Measurements from ENCODE around the gene PKD1.
"Not testable (repeated sequence)": the region's sequence is repeated elsewhere in the genome, so short reads cannot be mapped to it uniquely, and the experiment has no call there.

DNA sequence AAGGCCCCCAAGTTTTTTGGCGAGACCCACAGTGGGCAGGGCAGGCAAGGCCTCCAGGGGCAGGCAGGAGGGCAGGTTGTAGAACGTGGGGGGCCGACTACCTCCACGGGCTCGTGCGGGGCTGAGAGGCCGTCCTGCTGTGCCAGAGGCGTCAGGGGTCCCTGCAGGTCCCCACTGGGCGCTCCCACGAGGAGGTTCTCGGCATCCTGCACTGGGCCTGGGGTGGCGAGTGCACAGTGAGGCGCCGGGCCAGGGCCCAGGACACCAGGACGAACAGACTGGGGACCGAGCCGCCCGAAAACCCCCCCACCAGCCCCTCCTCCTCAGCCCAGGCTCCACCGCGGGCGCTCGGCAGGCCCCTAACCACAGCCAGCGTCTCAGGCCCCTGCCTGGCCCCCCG, 19.3 kb downstream of the PKD1 start:
- not testable (repeated sequence) for TF ChIP-seq EZH2 (IDR thresholded peaks at IDR 0.05; ENCODE audit: low read length, unreplicated experiment); EZH2phosphoT487 (IDR thresholded peaks at IDR 0.05; ENCODE audit: borderline replicate concordance, low read length)
- TF ChIP-seq, protein P1, sequence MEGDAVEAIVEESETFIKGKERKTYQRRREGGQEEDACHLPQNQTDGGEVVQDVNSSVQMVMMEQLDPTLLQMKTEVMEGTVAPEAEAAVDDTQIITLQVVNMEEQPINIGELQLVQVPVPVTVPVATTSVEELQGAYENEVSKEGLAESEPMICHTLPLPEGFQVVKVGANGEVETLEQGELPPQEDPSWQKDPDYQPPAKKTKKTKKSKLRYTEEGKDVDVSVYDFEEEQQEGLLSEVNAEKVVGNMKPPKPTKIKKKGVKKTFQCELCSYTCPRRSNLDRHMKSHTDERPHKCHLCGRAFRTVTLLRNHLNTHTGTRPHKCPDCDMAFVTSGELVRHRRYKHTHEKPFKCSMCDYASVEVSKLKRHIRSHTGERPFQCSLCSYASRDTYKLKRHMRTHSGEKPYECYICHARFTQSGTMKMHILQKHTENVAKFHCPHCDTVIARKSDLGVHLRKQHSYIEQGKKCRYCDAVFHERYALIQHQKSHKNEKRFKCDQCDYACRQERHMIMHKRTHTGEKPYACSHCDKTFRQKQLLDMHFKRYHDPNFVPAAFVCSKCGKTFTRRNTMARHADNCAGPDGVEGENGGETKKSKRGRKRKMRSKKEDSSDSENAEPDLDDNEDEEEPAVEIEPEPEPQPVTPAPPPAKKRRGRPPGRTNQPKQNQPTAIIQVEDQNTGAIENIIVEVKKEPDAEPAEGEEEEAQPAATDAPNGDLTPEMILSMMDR (conservative IDR thresholded peaks at IDR 0.05; ENCODE audit: low read depth, low read length): not testable (repeated sequence)
